ENCODE measurements around the gene TNRC18. TPM values are rescaled to one million over a fixed set of nuclear protein-coding genes. Genes with fewer than 3 reads are reported as not detected.

The TNRC18 gene
- total and polyA plus RNA-seq, 4 donors: 2.3 to 37.1 (median 20.4) TPM

DNA sequence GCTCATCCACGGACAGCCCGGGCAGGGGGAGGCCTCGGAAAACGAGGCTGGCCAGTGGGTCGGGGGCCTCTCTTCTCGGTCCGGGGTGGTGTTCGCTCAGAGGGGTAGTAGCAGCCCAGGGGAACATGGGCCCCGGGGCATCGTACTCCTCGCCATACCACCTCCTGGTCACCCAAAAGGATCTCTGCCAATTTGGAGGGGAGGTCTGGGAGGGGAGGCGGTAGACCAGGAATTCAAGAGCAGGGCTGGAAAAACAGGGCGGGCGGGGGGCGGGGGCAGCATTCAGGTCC, 73.5 kb downstream of the TNRC18 start:
- H3K9ac ChIP-seq (ENCODE audit: low read depth in 1 of 2, low read length in 2 of 2): no peak overlapping the region
- H3K36me3 ChIP-seq (ENCODE audit: control insufficient read depth in 4 of 4, insufficient read depth in 3 of 4, low read depth in 1 of 4, low read length in 3 of 4): peaks cover 1 to 26% (median 7%) of the 10 kb centered on the region in 4 donors
- H3K4me3 ChIP-seq (ENCODE audit: low read depth in 1 of 3, low read length in 3 of 3): no peak overlapping the region
- DNase-seq (ENCODE audit: low spot score): no peak
- no peaks in the 10 kb centered on the region for H3K9me3 ChIP-seq (ENCODE audit: control insufficient read depth in 4 of 4, low read length in 3 of 4)
- peaks cover 4 to 17% (median 15%) of the 10 kb centered on the region in 4 donors for H3K4me1 ChIP-seq (ENCODE audit: control insufficient read depth in 4 of 4, insufficient read depth in 4 of 4, low read length in 3 of 4)
- 96% methylated on average over 15 of the region's 15 CpGs for whole genome bisulfite sequencing
- H3K27me3 ChIP-seq (ENCODE audit: control insufficient read depth in 4 of 4, insufficient read depth in 4 of 4, low read length in 3 of 4): no peaks in the 10 kb centered on the region
- no peak for TF ChIP-seq HNF4A (conservative IDR thresholded peaks at IDR 0.05)
- TF ChIP-seq HNF4G (IDR thresholded peaks at IDR 0.05): no peak
- TF ChIP-seq, protein P1, sequence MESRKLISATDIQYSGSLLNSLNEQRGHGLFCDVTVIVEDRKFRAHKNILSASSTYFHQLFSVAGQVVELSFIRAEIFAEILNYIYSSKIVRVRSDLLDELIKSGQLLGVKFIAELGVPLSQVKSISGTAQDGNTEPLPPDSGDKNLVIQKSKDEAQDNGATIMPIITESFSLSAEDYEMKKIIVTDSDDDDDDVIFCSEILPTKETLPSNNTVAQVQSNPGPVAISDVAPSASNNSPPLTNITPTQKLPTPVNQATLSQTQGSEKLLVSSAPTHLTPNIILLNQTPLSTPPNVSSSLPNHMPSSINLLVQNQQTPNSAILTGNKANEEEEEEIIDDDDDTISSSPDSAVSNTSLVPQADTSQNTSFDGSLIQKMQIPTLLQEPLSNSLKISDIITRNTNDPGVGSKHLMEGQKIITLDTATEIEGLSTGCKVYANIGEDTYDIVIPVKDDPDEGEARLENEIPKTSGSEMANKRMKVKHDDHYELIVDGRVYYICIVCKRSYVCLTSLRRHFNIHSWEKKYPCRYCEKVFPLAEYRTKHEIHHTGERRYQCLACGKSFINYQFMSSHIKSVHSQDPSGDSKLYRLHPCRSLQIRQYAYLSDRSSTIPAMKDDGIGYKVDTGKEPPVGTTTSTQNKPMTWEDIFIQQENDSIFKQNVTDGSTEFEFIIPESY (IDR thresholded peaks at IDR 0.05): no peak
- no peak for TF ChIP-seq RAD21 (IDR thresholded peaks at IDR 0.05)
- no peak for TF ChIP-seq TAF1 (conservative IDR thresholded peaks at IDR 0.05)
- TF ChIP-seq, protein P2, sequence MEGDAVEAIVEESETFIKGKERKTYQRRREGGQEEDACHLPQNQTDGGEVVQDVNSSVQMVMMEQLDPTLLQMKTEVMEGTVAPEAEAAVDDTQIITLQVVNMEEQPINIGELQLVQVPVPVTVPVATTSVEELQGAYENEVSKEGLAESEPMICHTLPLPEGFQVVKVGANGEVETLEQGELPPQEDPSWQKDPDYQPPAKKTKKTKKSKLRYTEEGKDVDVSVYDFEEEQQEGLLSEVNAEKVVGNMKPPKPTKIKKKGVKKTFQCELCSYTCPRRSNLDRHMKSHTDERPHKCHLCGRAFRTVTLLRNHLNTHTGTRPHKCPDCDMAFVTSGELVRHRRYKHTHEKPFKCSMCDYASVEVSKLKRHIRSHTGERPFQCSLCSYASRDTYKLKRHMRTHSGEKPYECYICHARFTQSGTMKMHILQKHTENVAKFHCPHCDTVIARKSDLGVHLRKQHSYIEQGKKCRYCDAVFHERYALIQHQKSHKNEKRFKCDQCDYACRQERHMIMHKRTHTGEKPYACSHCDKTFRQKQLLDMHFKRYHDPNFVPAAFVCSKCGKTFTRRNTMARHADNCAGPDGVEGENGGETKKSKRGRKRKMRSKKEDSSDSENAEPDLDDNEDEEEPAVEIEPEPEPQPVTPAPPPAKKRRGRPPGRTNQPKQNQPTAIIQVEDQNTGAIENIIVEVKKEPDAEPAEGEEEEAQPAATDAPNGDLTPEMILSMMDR (IDR thresholded peaks at IDR 0.05; ENCODE audit: low read depth, low read length, missing input control): no peak
- TF ChIP-seq JUND (IDR thresholded peaks at IDR 0.05): no peak
- no peak for TF ChIP-seq FOXA2 (IDR thresholded peaks at IDR 0.05)
- TF ChIP-seq RXRA (IDR thresholded peaks at IDR 0.05): no peak
- no peak for TF ChIP-seq EGR1 (IDR thresholded peaks at IDR 0.05; ENCODE audit: low read depth in 2 of 2)
- TF ChIP-seq, protein P3, sequence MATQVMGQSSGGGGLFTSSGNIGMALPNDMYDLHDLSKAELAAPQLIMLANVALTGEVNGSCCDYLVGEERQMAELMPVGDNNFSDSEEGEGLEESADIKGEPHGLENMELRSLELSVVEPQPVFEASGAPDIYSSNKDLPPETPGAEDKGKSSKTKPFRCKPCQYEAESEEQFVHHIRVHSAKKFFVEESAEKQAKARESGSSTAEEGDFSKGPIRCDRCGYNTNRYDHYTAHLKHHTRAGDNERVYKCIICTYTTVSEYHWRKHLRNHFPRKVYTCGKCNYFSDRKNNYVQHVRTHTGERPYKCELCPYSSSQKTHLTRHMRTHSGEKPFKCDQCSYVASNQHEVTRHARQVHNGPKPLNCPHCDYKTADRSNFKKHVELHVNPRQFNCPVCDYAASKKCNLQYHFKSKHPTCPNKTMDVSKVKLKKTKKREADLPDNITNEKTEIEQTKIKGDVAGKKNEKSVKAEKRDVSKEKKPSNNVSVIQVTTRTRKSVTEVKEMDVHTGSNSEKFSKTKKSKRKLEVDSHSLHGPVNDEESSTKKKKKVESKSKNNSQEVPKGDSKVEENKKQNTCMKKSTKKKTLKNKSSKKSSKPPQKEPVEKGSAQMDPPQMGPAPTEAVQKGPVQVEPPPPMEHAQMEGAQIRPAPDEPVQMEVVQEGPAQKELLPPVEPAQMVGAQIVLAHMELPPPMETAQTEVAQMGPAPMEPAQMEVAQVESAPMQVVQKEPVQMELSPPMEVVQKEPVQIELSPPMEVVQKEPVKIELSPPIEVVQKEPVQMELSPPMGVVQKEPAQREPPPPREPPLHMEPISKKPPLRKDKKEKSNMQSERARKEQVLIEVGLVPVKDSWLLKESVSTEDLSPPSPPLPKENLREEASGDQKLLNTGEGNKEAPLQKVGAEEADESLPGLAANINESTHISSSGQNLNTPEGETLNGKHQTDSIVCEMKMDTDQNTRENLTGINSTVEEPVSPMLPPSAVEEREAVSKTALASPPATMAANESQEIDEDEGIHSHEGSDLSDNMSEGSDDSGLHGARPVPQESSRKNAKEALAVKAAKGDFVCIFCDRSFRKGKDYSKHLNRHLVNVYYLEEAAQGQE (IDR thresholded peaks at IDR 0.05): no peak
- TF ChIP-seq, protein P4, sequence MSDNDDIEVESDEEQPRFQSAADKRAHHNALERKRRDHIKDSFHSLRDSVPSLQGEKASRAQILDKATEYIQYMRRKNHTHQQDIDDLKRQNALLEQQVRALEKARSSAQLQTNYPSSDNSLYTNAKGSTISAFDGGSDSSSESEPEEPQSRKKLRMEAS (IDR thresholded peaks at IDR 0.05): no peak
- TF ChIP-seq NR2F2 (IDR thresholded peaks at IDR 0.05): no peak
- TF ChIP-seq FOXA1 (IDR thresholded peaks at IDR 0.05): no peak
- TF ChIP-seq GABPA (IDR thresholded peaks at IDR 0.05 in 1 of 2, conservative IDR thresholded peaks at IDR 0.05 in 1 of 2): no peak
- TF ChIP-seq, protein P5, sequence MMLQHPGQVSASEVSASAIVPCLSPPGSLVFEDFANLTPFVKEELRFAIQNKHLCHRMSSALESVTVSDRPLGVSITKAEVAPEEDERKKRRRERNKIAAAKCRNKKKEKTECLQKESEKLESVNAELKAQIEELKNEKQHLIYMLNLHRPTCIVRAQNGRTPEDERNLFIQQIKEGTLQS (IDR thresholded peaks at IDR 0.05): no peak
- TF ChIP-seq SP1 (IDR thresholded peaks at IDR 0.05): no peak
- no peak for TF ChIP-seq YY1 (IDR thresholded peaks at IDR 0.05)
- H3K27ac ChIP-seq (ENCODE audit: low read depth in 1 of 2, low read length in 2 of 2): no peak overlapping the region

All from liver (tissue), 9 donors.